ENCODE measurements around the gene RMND5A.

Gene RMND5A

GRCh38 chr2:86815611-86816010 is 95.5 kb downstream of the RMND5A start:
- Histone ChIP-seq H3K27ac (ENCODE audit: low read depth, low read length) (no peak overlapping the region), H3K27me3 (ENCODE audit: insufficient read depth, low read length) (peaks cover 18% of the 10 kb centered on the region), H3K4me1 (ENCODE audit: control insufficient read depth, insufficient read depth, low read length, unreplicated experiment) (no peaks in the 10 kb centered on the region), H3K4me3 (ENCODE audit: low read depth, low read length) (no peak overlapping the region), H3K36me3 (ENCODE audit: insufficient read depth, low read length) (no peaks in the 10 kb centered on the region), H3K79me2 (ENCODE audit: control insufficient read depth, insufficient read depth, low read length, unreplicated experiment) (no peaks in the 10 kb centered on the region), H2AFZ (ENCODE audit: low read length, unreplicated experiment) (no peak overlapping the region)

DNA sequence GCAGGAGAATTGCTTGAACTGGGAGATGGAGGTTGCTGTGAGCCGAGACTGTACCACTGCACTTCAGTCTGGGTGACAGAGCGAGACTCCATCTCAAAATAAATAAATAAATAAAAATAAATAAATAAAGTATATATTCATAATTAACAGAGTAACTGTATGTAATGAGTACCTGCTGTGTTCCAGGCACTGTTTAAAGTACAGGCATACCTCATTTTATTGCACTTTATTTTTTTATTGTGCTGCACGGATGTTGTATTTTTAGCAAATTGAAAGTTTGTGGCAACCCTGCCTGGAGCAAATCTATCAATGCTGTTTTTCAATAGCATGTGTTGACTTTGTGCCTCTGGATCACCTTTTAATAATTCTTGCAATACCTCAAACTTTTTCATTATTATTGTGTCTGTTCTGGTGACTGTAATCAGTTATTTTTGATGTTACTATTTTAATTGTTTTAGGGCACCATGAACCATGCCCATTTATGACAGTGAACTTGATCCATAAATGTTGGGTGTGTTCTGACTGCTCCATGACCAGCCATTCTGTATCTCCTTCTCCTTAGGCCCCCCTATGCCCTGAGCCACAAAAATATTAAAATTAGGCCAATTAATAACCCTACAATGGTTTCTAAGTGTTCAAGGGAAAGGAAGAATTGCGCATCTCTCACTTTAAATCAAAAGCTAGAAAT is 98.2 kb downstream of the RMND5A start:
- H3K27me3 ChIP-seq (ENCODE audit: insufficient read depth, low read length) = peaks cover 18% of the 10 kb centered on the region
- no peaks in the 10 kb centered on the region for H3K36me3 ChIP-seq (ENCODE audit: insufficient read depth, low read length)
- no peak overlapping the region for H3K27ac ChIP-seq (ENCODE audit: low read depth, low read length)
- H2AFZ ChIP-seq (ENCODE audit: low read length, unreplicated experiment) = no peak overlapping the region
- H3K4me1 ChIP-seq (ENCODE audit: control insufficient read depth, insufficient read depth, low read length, unreplicated experiment) = no peaks in the 10 kb centered on the region
- H3K4me3 ChIP-seq (ENCODE audit: low read depth, low read length) = no peak overlapping the region
- H3K79me2 ChIP-seq (ENCODE audit: control insufficient read depth, insufficient read depth, low read length, unreplicated experiment) = no peaks in the 10 kb centered on the region

- H2AFZ ChIP-seq (ENCODE audit: low read length, unreplicated experiment) = no peak overlapping the region
These were observed 98.9 kb downstream of the RMND5A start for GRCh38 chr2:86818957-86819356.

DNA sequence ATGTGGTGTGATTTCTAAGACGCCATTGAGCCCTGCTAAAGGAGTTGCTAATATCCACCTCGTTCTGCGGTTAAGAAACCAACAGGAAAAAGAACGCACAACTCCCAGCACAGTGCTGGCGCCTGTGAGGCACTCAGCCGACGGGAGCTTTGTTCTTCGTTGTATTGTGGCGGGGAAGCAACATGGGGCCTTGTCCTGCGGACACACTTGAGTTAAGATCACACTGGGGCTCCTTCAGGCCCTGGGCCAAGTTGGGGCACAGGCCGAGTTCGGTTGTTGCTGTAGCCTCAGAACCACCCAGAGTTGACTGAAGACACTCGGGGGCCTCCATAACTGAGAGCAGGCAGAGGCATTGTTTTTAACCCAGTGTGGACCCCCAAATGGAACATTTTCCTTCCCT is 101.2 kb downstream of the RMND5A start:
- Histone ChIP-seq H3K36me3 (ENCODE audit: insufficient read depth, low read length) (no peaks in the 10 kb centered on the region), H3K4me1 (ENCODE audit: control insufficient read depth, insufficient read depth, low read length, unreplicated experiment) (no peaks in the 10 kb centered on the region), H2AFZ (ENCODE audit: low read length, unreplicated experiment) (no peak overlapping the region), H3K79me2 (ENCODE audit: control insufficient read depth, insufficient read depth, low read length, unreplicated experiment) (no peaks in the 10 kb centered on the region), H3K27me3 (ENCODE audit: insufficient read depth, low read length) (peaks cover 28% of the 10 kb centered on the region), H3K4me3 (ENCODE audit: low read depth, low read length) (no peak overlapping the region), H3K27ac (ENCODE audit: low read depth, low read length) (no peak overlapping the region)

More at GRCh38 chr2:86818957-86819356, 98.9 kb downstream of the RMND5A start:
- Histone ChIP-seq H3K4me1 (ENCODE audit: control insufficient read depth, insufficient read depth, low read length, unreplicated experiment) (no peaks in the 10 kb centered on the region), H3K27me3 (ENCODE audit: insufficient read depth, low read length) (peaks cover 18% of the 10 kb centered on the region), H3K79me2 (ENCODE audit: control insufficient read depth, insufficient read depth, low read length, unreplicated experiment) (no peaks in the 10 kb centered on the region), H3K4me3 (ENCODE audit: low read depth, low read length) (no peak overlapping the region), H3K27ac (ENCODE audit: low read depth, low read length) (no peak overlapping the region), H3K36me3 (ENCODE audit: insufficient read depth, low read length) (no peaks in the 10 kb centered on the region)

GRCh38 chr2:86821842-86822241 is 101.8 kb downstream of the RMND5A start:
- H3K4me1 ChIP-seq (ENCODE audit: control insufficient read depth, insufficient read depth, low read length, unreplicated experiment) = no peaks in the 10 kb centered on the region
- H3K79me2 ChIP-seq (ENCODE audit: control insufficient read depth, insufficient read depth, low read length, unreplicated experiment) = no peaks in the 10 kb centered on the region
- H2AFZ ChIP-seq (ENCODE audit: low read length, unreplicated experiment) = no peak overlapping the region
- H3K27me3 ChIP-seq (ENCODE audit: insufficient read depth, low read length) = peaks cover 28% of the 10 kb centered on the region
- no peak overlapping the region for H3K4me3 ChIP-seq (ENCODE audit: low read depth, low read length)
- no peak overlapping the region for H3K27ac ChIP-seq (ENCODE audit: low read depth, low read length)
- H3K36me3 ChIP-seq (ENCODE audit: insufficient read depth, low read length) = no peaks in the 10 kb centered on the region

GRCh38 chr2:86822668-86823345 is 102.7 kb downstream of the RMND5A start:
- Histone ChIP-seq H3K36me3 (ENCODE audit: insufficient read depth, low read length) (no peaks in the 10 kb centered on the region), H3K79me2 (ENCODE audit: control insufficient read depth, insufficient read depth, low read length, unreplicated experiment) (no peaks in the 10 kb centered on the region), H3K27ac (ENCODE audit: low read depth, low read length) (no peak overlapping the region), H3K27me3 (ENCODE audit: insufficient read depth, low read length) (peaks cover 28% of the 10 kb centered on the region), H2AFZ (ENCODE audit: low read length, unreplicated experiment) (no peak overlapping the region), H3K4me3 (ENCODE audit: low read depth, low read length) (no peak overlapping the region), H3K4me1 (ENCODE audit: control insufficient read depth, insufficient read depth, low read length, unreplicated experiment) (no peaks in the 10 kb centered on the region)

- no peaks in the 10 kb centered on the region for H3K79me2 ChIP-seq (ENCODE audit: control insufficient read depth, insufficient read depth, low read length, unreplicated experiment)
- no peaks in the 10 kb centered on the region for H3K36me3 ChIP-seq (ENCODE audit: insufficient read depth, low read length)
- H3K27ac ChIP-seq (ENCODE audit: low read depth, low read length) = no peak overlapping the region
- peaks cover 11% of the 10 kb centered on the region for H3K27me3 ChIP-seq (ENCODE audit: insufficient read depth, low read length)
- no peaks in the 10 kb centered on the region for H3K4me1 ChIP-seq (ENCODE audit: control insufficient read depth, insufficient read depth, low read length, unreplicated experiment)
- H3K4me3 ChIP-seq (ENCODE audit: low read depth, low read length) = no peak overlapping the region
- no peak overlapping the region for H2AFZ ChIP-seq (ENCODE audit: low read length, unreplicated experiment)
These were observed 105.1 kb downstream of the RMND5A start for GRCh38 chr2:86825036-86825692.

GRCh38 chr2:86825693-86826381 is 105.7 kb downstream of the RMND5A start:
- H3K79me2 ChIP-seq (ENCODE audit: control insufficient read depth, insufficient read depth, low read length, unreplicated experiment) = no peaks in the 10 kb centered on the region
- no peak overlapping the region for H3K4me3 ChIP-seq (ENCODE audit: low read depth, low read length)
- H2AFZ ChIP-seq (ENCODE audit: low read length, unreplicated experiment) = no peak overlapping the region
- no peaks in the 10 kb centered on the region for H3K36me3 ChIP-seq (ENCODE audit: insufficient read depth, low read length)
- no peaks in the 10 kb centered on the region for H3K4me1 ChIP-seq (ENCODE audit: control insufficient read depth, insufficient read depth, low read length, unreplicated experiment)
- no peak overlapping the region for H3K27ac ChIP-seq (ENCODE audit: low read depth, low read length)
- H3K27me3 ChIP-seq (ENCODE audit: insufficient read depth, low read length) = 0 out of 2 replicates have a peak, but pooled peaks cover 10% of the 10 kb centered on the region

- H3K27me3 ChIP-seq (ENCODE audit: insufficient read depth, low read length) = 0 out of 2 replicates have a peak, but pooled peaks cover 10% of the 10 kb centered on the region
- no peaks in the 10 kb centered on the region for H3K36me3 ChIP-seq (ENCODE audit: insufficient read depth, low read length)
- no peak overlapping the region for H3K27ac ChIP-seq (ENCODE audit: low read depth, low read length)
- H3K4me1 ChIP-seq (ENCODE audit: control insufficient read depth, insufficient read depth, low read length, unreplicated experiment) = peaks cover 3% of the 10 kb centered on the region
- H2AFZ ChIP-seq (ENCODE audit: low read length, unreplicated experiment) = no peak overlapping the region
- no peaks in the 10 kb centered on the region for H3K79me2 ChIP-seq (ENCODE audit: control insufficient read depth, insufficient read depth, low read length, unreplicated experiment)
- no peak overlapping the region for H3K4me3 ChIP-seq (ENCODE audit: low read depth, low read length)
These were observed 106.9 kb downstream of the RMND5A start for GRCh38 chr2:86826951-86827350.

Data from ACC112 (cell line).